Vagina (tissue), 2 donors: ENCODE measurements around the gene CDO1. TPM values are rescaled to one million over a fixed set of nuclear protein-coding genes. Genes with fewer than 3 reads are reported as not detected.

Experiments
- DNase-seq, 2 donors: peaks; one replicate each; pipeline ENCODE4 v3.0.0-alpha.2; 2017; ENCODE audit errors: extremely low spot score in 2 of 2
- H3K27ac ChIP-seq: fragments of 200-600 bp; sonication (generic); one replicate; pipeline ENCODE4 v1.5.1; 2019
- H3K27me3 ChIP-seq: fragments of 200-600 bp; sonication (generic); one replicate; pipeline ENCODE4 v1.5.1; 2019
- H3K36me3 ChIP-seq, 2 donors: fragments of 200-600 bp; sonication (generic); one replicate each; pipeline ENCODE4 v1.5.1; 2017 to 2019
- H3K4me1 ChIP-seq: fragments of 200-600 bp; sonication (generic); one replicate; pipeline ENCODE4 v1.5.1; 2019
- H3K4me3 ChIP-seq, 2 donors: fragments of 200-600 bp; sonication (generic); 1 replicate in 1 of 2; 2 replicates in 1 of 2; pipeline ENCODE4 v1.5.1; 2016 to 2019
- H3K9me3 ChIP-seq: fragments of 200-600 bp; sonication (generic); one replicate; pipeline ENCODE4 v1.5.1; 2019
- POLR2A ChIP-seq, 2 donors: fragments of 450-650 bp; IDR thresholded peaks; one replicate each; pipeline ENCODE4 v1.6.1; 2017; ENCODE audit warnings: antibody characterized with exemption in 2 of 2, mild to moderate bottlenecking in 2 of 2, moderate library complexity in 2 of 2
- POLR2AphosphoS5 ChIP-seq, 2 donors: sonication (generic); formaldehyde crosslinking; IDR thresholded peaks; one replicate each; pipeline ENCODE4 v1.9.0; 2017; ENCODE audit warnings: antibody characterized with exemption in 2 of 2, mild to moderate bottlenecking in 2 of 2, low read depth in 1 of 2; ENCODE audit not compliant: insufficient read depth in 1 of 2
- intact Hi-C: fragments of 100-400 bp; cut with DNase I; formaldehyde crosslinking; loops from one replicate; pipeline ENCODE4 v1.15.1; 2023
- total RNA-seq: library from RNA; depleted of rRNA; stranded (reverse); fragments of >200 nt; gene quantifications from one replicate; pipeline ENCODE4 v1.2.3, GENCODE V29; 2016
- TF ChIP-seq, protein P1 (sequence below), 3 experiments: fragments of 450-650 bp in 2 of 3; fragments of 200-600 bp in 1 of 3; sonication (generic) in 1 of 3; IDR thresholded peaks; one replicate each; pipeline ENCODE4 v1.5.1; 2017 to 2019; ENCODE audit warnings: antibody characterized with exemption in 3 of 3, mild to moderate bottlenecking in 2 of 3, moderate library complexity in 2 of 3

The CDO1 gene
- total RNA-seq, 1 donor from 2014 or later, result 16.0 TPM

DNA sequence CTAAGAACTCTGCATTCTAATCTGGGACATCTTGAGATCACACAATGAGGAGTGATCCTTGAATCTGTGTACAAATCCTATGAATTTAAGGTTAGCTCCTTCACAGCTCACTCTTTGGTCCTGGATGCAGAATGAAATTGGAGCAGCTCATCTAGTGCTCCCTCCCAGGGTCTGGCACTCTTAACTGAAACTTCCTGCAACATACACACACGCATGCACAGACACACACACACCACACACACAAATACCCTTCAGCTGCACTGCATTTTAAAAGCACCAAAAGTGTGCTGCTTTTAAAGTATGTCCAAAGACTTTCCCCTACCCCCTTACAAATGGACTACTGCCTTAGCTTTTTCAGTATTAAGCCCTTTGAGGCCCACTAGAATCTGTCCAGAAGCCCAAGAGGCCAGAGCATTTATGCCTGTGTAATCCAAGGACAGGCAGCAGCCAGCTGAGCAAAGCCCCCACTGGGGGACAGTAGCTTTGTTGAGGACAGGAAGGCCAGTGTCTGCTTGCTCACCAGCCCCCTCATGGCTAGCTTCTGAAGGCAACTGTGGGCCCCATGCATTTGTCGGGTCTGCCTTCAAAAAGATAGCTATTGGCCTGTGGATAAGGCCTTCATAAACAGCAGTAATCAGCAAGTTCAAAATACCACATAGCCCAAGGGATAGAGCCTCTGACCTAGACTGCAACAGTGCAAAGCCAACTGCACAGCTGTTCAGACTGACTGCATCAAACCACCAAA lies 43.6 kb downstream of the CDO1 start:
- TF ChIP-seq, protein P1, sequence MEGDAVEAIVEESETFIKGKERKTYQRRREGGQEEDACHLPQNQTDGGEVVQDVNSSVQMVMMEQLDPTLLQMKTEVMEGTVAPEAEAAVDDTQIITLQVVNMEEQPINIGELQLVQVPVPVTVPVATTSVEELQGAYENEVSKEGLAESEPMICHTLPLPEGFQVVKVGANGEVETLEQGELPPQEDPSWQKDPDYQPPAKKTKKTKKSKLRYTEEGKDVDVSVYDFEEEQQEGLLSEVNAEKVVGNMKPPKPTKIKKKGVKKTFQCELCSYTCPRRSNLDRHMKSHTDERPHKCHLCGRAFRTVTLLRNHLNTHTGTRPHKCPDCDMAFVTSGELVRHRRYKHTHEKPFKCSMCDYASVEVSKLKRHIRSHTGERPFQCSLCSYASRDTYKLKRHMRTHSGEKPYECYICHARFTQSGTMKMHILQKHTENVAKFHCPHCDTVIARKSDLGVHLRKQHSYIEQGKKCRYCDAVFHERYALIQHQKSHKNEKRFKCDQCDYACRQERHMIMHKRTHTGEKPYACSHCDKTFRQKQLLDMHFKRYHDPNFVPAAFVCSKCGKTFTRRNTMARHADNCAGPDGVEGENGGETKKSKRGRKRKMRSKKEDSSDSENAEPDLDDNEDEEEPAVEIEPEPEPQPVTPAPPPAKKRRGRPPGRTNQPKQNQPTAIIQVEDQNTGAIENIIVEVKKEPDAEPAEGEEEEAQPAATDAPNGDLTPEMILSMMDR (IDR thresholded peaks at IDR 0.05), result no peak
- TF ChIP-seq POLR2A (IDR thresholded peaks at IDR 0.05) (no peak), POLR2AphosphoS5 (IDR thresholded peaks at IDR 0.05; ENCODE audit: insufficient read depth in 1 of 2, low read depth in 1 of 2) (no peak)
- intact Hi-C loops, result no loop called here
- H3K27ac ChIP-seq, result no peak overlapping the region
- H3K27me3 ChIP-seq, result no peaks in the 10 kb centered on the region
- DNase-seq, result no peak
- no peaks in the 10 kb centered on the region for H3K4me1 ChIP-seq
- no peak overlapping the region for H3K4me3 ChIP-seq
- no peaks in the 10 kb centered on the region for H3K9me3 ChIP-seq
- H3K36me3 ChIP-seq, result no peaks in the 10 kb centered on the region

DNA sequence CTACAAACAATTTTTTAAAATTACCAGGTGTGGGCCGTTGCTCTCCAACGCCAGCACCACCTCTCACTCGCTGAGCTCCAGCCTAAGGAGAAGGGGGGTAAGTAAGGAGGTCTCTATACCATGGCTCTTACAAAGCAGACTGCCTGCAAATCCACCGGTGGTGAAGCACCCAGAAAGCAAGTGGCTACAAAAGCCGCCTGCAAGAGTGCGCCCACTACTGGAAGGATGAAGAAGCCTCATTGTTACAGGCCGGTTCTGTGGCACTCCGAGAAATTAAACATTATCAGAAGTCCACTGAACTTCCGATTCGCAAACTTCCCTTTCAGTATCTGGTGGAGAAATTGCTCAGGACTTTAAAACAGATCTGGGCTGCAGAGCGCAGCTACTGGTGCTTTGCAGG lies 46.0 kb downstream of the CDO1 start:
- intact Hi-C loops, result no loop called here
- TF ChIP-seq, protein P1 (IDR thresholded peaks at IDR 0.05), result no peak
- TF ChIP-seq POLR2A (IDR thresholded peaks at IDR 0.05), result no peak
- no peak for TF ChIP-seq POLR2AphosphoS5 (IDR thresholded peaks at IDR 0.05; ENCODE audit: insufficient read depth in 1 of 2, low read depth in 1 of 2)
- Histone ChIP-seq H3K27ac (no peak overlapping the region), H3K27me3 (no peaks in the 10 kb centered on the region), H3K36me3 (no peaks in the 10 kb centered on the region), H3K9me3 (no peaks in the 10 kb centered on the region), H3K4me1 (no peaks in the 10 kb centered on the region), H3K4me3 (no peak overlapping the region)
- no peak for DNase-seq

DNA sequence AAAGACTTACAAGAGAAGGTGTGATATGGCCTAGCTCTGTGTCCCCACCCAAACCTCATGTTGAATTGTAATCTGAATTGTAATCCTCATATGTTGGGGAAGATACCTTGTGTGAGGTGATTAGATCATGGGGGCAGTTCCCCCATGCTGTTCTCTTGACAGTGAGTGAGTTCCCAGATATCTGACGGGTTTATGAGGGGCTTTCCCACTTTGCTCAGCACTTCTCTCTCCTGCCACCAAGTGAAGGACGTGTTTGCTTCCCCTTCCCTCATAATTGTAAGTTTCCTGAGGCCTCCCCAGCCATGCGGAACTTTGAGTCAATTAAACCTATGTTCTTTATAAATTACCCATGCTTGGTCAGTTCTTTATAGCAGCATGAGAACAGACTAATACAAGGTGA lies 49.0 kb downstream of the CDO1 start:
- Histone ChIP-seq H3K27ac (no peak overlapping the region), H3K9me3 (no peaks in the 10 kb centered on the region), H3K36me3 (no peaks in the 10 kb centered on the region), H3K4me3 (no peak overlapping the region), H3K4me1 (no peaks in the 10 kb centered on the region), H3K27me3 (no peaks in the 10 kb centered on the region)
- TF ChIP-seq, protein P1 (IDR thresholded peaks at IDR 0.05), result no peak
- TF ChIP-seq POLR2A (IDR thresholded peaks at IDR 0.05) (no peak), POLR2AphosphoS5 (IDR thresholded peaks at IDR 0.05; ENCODE audit: insufficient read depth in 1 of 2, low read depth in 1 of 2) (no peak)
- no peak for DNase-seq
- intact Hi-C loops, result no loop called here

DNA sequence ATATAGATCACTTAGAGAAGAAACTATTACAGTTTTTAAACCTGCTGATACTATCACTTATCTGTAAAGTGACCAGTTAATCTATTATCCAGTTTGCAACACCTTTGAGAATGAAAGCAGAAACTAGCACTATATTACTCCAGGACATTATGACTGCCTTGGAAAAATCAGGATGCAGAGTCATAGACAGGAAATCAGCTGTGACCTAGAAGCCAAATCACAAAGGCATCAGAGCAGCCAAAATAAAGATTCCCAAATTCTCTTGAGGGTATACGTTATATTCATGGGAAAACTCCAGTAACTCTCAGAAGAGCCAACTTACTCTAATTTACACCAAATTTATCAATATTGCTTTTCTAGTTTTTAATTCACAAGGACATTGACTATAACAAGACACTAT lies 49.9 kb downstream of the CDO1 start:
- no peak for DNase-seq
- H3K27me3 ChIP-seq, result no peaks in the 10 kb centered on the region
- H3K4me3 ChIP-seq, result no peak overlapping the region
- intact Hi-C loops, result no loop called here
- TF ChIP-seq, protein P1 (IDR thresholded peaks at IDR 0.05), result no peak
- TF ChIP-seq POLR2AphosphoS5 (IDR thresholded peaks at IDR 0.05; ENCODE audit: insufficient read depth in 1 of 2, low read depth in 1 of 2) (no peak), POLR2A (IDR thresholded peaks at IDR 0.05) (no peak)
- H3K27ac ChIP-seq, result no peak overlapping the region
- H3K4me1 ChIP-seq, result no peaks in the 10 kb centered on the region
- no peaks in the 10 kb centered on the region for H3K36me3 ChIP-seq
- no peaks in the 10 kb centered on the region for H3K9me3 ChIP-seq

DNA sequence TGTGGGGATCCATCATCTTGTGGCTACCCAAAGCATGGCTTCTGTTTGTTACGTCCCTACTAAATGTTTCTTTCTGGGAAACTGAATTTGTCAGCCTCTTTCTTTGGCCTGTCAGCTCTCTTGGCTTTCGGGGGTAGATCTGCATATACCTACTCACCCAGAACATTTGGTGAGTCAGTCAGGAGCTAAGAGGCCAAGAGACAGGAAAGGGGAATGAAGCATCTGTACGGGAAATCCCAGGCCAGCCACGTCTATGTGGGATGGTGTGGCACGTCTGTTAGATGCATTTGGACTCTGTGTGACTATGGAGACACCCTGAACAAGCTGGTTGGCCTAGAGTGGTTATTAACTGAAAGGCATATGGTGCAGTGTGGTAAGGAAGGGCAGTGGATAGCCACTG lies 58.1 kb downstream of the CDO1 start:
- intact Hi-C loops, result no loop called here
- Histone ChIP-seq H3K27ac (no peak overlapping the region), H3K9me3 (no peaks in the 10 kb centered on the region), H3K4me1 (no peaks in the 10 kb centered on the region), H3K4me3 (no peak overlapping the region), H3K27me3 (no peaks in the 10 kb centered on the region), H3K36me3 (no peaks in the 10 kb centered on the region)
- no peak for DNase-seq
- TF ChIP-seq, protein P1 (IDR thresholded peaks at IDR 0.05), result no peak
